NCI-H2081 treated with DMSO at 0.1 percent for 48 hours (cell line): Measurements from ENCODE around the gene PHKG1.
A peak's percentile ranks its signal among the peaks of the same experiment; 100 is the strongest.
"Not testable (repeated sequence)": the region's sequence is repeated elsewhere in the genome, so short reads cannot be mapped to it uniquely, and the experiment has no call there.

Experiments used
- DNase-seq: peaks from one replicate; lab custom pipeline; 2025; lab: John Stamatoyannopoulos, UW

PHKG1 gene

DNA sequence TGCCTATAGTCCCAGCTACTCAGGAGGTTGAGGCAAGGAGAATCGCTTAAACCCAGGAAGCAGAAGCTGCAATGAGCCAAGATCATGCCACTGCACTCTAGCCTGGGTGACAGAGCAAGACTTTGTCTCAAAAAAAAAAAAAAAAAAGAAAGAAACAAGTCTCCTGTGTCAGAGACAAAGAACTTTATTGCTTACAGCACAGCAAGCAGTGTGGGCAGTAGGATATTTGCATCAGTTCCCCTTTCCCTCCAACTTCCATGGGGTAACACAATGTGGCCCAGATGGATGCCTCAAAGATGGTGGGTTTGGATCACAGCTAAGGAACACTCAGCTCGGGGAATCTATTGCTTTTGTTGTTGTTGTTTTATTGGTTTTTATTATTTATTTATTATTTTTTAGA is 47.0 kb downstream of the PHKG1 start:
- not testable (repeated sequence) for DNase-seq

DNA sequence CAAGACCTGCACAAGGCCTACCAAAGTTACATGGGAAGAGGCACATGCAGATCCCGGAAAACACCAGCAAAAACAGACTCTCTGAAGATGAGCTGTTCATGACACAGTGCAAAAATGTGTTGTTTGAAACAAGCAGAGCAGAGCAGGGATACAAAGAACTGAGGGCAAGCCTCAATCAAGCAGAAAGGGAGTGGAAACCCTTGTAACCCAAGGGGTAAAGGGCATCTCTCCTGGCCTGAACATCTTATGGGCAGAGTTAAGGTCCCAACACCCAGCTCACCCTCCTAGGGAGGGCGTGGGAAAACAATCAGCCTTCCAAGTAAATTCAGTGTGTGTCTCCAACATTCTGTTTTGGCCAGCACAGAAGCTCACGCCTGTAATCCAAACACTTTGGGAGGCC is 52.0 kb downstream of the PHKG1 start:
- DNase-seq: no peak

DNA sequence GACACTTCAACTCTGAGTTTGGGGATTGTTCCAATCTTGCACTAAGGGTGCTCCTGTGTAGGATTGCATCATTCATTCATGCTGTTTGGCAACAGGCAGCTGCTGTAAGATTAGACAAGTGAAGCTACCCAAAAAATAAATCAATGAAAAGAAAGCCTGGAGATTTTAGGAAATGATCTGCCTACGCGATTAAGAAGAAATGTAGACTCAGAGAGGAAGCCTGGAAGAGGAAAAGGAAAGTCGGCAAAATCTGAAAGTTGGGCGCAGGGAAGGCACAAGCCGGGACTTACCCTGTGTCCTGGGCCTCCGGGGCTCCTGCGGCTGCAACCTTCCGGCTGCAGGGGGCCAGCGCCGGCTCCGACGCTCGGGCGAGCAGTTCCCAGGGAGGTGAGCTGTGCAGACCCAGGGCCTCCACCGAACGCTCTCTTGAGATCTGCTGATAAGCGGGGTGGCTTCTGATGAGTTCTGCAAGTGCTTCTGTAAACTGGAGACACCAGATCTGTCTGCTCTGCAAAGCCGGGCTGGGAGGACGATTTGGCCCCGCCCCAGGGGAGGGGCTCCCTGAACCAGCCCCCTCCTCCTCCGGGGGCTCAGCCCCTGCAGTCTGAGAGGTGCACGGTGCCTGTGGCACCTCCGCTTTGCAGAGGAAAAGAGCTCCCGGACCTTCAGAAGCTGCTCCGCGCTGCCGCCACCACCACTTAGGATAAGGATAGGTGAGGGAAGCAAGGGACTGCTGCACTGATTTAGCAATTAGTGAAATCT is 58.9 kb downstream of the PHKG1 start:
- peak; percentile 71 for DNase-seq

DNA sequence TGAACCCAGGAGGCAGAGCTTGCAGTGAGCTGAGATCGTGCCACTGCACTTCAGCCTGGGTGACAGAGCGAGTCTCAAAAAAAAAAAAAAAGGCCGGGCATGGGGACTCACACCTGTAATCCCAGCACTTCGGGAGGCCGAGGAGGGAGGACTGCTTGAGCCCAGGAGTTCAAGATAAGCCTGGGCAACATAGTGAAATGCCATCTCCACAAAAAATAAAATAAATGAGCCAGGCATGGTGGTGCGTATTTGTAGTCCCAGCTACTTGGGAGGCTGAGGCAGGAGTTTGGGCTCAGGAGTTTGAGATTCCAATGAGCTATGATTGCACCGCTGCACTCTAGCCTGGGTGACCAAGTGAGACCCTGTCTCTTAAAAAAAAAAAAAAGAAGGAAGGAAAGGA is 60.2 kb downstream of the PHKG1 start:
- not testable (repeated sequence) for DNase-seq

DNA sequence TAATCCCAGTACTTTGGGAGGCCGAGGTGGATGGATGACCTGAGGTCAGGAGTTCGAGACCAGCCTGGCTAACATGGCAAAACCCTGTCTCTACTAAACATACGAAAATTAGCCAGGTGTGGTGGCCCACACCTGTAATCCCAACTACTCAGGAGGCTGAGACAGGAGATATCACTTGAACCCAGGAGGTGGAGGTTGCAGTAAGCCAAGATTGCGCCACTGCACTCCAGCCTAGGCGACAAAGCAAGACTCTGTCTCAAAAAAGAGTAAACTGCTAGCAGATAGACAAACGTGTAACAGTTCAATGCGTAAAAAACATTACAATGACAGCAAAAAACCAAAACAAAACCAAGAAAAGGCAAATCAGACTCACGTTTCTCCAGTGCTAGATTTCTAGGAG is 61.2 kb downstream of the PHKG1 start:
- DNase-seq: not testable (repeated sequence)

DNA sequence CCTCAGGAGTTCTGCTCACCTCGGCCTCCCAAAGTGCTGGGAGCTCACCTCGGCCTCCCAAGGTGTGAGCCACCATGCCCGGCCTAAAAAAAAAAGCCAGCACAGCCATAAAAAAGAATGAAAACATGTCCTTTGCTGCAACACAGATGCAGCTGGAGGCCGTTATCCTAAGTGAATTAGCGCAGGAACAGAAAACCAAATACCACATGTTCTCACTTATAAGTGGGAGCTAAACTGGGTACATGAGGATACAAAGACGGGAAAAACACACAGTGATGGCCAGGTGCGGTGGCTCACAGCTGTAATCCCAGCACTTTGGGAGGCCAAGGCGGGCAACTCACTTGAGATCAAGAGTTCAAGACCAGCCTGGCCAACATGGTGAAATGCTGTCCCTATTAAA is 62.4 kb downstream of the PHKG1 start:
- DNase-seq: no peak
